GM12872 (cell line): ENCODE data around the gene KCNG4.

Experiments used
- TF ChIP-seq, protein P1 (sequence below): IDR thresholded peaks from 3 replicates; pipeline ENCODE4 v1.5.1; 2011; ENCODE audit warnings: low read depth, mild to moderate bottlenecking, low read length, moderate library complexity; ENCODE audit not compliant: insufficient read depth

The KCNG4 gene

DNA sequence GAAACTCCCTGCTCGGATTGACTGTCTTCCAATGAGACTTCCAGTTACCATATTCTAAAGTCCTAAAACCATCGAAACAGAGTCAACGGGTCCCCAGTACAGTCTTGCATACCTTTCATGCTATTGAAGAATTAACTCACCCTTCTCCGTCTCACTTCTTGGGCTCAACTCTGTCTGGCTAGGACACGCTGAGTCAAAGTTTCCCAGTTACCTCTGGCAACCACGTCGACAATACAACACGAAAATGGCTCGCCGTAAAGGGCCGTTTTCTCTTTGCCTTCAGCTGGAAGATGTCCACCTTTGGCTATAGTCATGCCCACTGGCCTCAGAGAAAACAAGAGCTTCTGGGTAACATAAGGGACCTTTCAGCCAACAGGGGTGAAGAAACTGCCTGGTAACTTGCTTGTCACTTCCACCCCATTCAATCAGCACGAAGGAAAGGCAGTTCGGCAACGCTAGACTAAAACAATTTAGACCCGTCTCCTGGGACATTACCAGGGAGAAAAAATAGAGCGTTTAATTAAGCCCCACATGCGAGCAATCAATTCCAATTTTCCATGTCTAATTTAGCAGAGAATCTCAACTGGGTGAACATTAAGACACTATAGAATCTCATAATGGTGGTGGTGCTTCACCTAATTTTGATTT lies 21.5 kb downstream of the KCNG4 start:
- TF ChIP-seq, protein P1, sequence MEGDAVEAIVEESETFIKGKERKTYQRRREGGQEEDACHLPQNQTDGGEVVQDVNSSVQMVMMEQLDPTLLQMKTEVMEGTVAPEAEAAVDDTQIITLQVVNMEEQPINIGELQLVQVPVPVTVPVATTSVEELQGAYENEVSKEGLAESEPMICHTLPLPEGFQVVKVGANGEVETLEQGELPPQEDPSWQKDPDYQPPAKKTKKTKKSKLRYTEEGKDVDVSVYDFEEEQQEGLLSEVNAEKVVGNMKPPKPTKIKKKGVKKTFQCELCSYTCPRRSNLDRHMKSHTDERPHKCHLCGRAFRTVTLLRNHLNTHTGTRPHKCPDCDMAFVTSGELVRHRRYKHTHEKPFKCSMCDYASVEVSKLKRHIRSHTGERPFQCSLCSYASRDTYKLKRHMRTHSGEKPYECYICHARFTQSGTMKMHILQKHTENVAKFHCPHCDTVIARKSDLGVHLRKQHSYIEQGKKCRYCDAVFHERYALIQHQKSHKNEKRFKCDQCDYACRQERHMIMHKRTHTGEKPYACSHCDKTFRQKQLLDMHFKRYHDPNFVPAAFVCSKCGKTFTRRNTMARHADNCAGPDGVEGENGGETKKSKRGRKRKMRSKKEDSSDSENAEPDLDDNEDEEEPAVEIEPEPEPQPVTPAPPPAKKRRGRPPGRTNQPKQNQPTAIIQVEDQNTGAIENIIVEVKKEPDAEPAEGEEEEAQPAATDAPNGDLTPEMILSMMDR = no peak

DNA sequence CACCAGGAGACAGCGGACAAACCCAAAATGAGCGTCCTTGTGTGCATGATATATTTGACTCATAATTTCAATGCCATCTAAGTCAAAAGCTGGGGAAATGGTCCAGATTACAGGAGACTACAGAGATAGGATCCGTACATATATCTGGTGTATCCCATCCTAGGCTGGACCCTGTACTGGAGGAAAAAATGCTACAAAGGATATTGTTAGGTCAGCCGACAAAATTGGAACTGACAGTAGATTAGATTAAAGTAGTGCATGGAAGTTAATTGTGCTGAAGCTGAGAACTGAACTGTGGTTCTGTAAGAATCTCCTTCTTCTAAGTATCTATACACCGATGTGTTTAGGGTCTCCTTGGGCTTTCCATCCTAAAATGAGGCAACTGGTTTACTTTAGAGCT lies 24.3 kb downstream of the KCNG4 start:
- TF ChIP-seq, protein P1 = no peak

DNA sequence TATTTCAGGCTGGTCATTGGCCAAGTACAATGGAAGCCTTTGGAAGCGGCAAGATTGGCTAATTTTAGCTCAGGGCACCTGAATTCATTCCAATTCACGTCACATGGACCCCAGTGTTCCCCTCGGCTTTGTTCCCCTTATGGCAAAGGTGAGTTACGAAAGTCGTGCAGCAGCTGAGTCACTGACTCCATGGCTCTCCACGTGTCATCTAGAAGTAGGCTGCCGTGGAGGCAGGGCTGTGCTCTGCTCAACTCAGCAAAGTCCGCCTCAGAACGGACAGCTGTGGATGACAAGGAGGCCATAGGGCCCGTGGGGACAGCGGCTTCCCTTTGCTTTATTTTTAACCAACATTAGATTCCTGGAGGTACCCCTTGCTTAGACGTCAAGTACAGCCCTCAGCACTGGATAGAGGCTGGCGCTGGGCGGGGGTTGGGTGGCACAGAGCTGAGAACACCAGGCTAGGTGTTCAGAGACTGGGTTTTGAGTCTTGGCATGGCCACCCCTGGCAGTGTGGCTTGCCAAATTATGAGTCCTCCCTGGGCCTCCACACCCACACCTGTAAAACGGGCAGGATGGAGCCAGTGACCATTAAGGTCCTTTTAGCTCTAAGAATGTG lies 25.3 kb downstream of the KCNG4 start:
- TF ChIP-seq, protein P1 = no peak

DNA sequence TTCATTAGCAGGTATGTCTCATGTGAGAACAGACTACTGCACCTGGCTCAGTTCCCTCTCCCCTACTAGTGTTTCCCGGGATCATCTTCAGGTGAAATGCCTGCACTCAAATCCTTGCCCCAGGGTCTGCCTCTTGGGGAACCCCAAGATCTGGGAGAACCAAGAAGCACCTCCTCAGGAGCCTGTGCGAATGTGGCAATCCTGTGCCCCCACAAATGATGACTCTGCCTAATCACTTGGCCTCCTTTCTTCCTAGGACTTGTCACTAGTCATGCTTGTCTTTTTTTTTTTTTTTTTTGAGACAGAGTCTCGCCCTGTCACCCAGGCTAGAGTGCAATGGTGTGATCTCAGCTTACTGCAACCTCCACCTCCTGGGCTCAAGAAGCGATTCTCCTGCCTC lies 27.2 kb downstream of the KCNG4 start:
- TF ChIP-seq, protein P1 = no peak

DNA sequence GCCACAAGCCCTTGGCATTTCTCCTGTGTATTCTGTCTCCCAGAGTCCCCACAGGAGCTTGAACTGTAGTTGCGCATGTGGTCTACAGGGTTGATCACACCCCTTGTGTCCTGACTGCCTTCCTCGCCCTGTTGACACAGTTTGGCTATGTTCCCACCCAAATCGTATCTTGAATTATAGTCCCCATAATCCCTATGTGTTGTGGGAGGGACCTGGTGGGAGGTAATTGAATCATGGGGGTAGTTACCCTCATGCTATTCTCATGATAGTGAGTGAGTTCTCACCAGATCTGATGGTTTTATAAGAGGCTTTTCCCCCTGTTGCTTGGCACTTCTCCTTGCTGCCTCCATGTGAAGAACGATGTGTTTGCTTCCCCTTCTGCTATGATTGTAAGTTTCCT lies 27.7 kb downstream of the KCNG4 start:
- TF ChIP-seq, protein P1 = no peak

DNA sequence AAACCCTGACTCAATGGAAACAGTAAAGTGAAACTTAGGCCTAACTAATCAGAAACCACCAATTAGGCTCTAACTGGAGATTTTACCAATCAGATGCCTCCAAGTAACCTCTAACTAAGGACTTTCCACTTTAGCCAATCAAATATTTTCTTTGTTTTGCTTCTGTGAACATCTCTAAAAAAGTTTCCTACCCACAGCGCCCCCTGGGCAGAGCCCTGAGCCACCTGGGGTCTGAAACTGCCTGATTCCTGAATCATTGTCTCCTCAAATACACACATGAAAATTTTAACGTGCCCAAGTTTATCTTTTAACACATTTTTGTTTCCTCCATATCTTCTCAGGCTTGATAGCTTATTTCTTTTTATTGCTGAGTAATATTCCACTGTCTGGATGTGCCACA lies 29.8 kb downstream of the KCNG4 start:
- TF ChIP-seq, protein P1 = no peak

DNA sequence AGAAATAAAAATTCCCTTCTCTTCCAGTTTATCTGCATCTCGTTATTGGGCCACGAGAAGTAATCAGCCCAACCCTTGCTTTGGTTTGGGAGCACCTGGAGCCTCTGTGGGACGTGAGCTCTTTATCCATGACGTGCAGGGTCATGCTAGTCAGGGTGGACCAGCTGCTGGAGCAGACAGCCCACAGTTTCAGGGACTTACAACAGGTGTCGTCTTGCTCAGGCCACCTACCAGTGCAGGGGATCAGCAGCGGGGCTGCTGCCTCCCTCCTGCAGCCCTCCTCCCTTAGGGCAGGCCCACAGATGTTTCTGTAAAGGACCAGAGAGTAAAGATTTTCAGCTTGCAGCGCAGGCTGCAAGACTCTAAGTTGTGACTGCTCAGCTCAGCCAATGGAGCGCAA lies 31.9 kb downstream of the KCNG4 start:
- TF ChIP-seq, protein P1 = no peak

DNA sequence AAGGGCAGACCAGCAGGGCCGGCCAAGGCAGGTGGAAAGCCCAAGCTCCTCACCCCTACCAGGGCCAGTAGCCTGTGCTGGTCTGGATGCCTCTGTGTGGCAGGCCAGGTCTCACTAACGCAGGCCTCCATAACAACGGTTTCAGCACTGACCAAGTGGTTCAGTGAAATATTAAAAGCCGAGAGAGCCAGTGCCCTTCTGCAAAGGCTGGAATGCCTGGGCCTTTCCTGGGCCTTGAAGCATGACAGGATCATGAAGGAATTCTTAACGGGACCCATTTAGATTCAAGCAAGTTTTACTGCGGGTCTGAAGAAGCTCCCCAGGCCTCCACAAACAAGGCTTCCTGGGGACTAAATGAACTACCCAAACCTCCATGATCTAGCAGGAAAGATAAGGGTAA lies 32.6 kb downstream of the KCNG4 start:
- TF ChIP-seq, protein P1 = no peak
